CD4-positive, alpha-beta T cell treated with Interferon alpha-2 for 1 hour (primary cell): Measurements from ENCODE around the gene UNG.
"Not testable (repeated sequence)": the region's sequence is repeated elsewhere in the genome, so short reads cannot be mapped to it uniquely, and the experiment has no call there.

Source experiments
- DNase-seq, 2 donors: peaks; one replicate each; pipeline ENCODE4 v3.0.0-alpha.2; 2020 to 2022

Gene UNG

DNA sequence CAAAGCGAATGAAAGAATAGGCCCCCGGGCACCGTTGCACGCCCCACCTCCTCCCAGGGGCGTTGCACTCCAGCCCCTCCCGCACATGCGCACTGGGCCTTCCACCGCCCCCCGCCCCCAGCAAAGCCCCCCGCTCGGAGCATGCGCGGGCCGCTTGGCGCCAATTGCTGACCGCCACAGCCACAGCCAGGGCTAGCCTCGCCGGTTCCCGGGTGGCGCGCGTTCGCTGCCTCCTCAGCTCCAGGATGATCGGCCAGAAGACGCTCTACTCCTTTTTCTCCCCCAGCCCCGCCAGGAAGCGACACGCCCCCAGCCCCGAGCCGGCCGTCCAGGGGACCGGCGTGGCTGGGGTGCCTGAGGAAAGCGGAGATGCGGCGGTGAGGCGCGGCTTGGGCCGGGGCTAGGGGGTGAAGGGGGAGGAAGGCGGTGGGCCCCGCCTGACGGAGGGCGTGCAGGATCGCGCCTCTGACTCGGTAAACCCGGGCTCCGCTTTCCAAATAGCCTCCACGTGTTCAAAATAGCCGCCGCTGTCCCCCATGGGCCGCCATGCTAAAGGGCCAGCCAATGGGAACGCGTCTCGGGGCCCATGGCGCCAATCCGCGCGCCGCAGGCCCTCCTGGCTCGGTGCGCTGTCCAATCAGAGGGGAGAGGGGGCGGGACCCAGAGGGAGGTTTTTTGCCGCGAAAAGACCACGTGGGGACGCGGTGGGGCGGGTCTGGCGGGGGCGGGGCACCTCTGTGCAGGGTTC, at the start of gene UNG:
Gene UNG, plus strand, starts transcription at position 163 of the 748 bp plus-strand sequence. Its CDS starts 83 bp downstream, at position 246.
- DNase-seq: peak; percentile 95 to 97

DNA sequence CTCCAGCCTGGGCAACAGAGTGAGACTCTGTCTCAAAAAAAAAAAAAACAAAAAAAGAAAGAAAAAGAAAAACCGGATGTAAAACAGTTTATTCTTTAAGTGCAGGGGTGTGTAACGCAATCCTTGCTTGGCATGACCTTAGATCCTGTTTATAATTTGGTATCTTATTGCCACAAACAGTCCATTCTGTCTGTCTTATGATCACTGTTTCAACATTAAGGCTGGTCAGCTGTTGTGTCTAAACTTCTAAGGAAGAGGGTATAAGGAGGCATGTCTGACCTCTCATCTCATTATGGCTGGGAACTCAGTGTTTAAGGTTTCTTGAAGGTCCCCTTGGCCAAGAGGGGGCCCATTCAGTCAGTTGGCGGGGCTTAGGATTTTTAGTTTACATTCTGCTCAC, 48.7 kb upstream of the UNG start:
- not testable (repeated sequence) for DNase-seq

DNA sequence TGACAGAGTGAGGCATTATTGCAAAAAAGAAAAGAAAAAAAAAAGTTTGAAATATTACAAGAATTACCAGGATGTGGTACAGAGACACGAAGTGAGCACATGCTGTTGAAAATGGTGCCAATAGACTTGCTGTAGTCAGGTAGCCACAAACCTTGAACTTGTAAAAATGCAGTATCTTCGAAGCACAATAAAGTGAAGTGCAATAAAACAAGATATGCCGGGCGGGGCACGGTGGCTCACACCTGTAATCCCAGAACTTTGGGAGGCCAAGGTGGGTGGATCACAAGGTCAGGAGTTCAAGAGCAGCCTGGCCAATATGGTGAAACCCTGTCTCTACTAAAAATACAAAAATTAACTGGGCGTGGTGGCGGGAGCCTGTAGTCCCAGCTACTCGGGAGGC, 47.6 kb upstream of the UNG start:
- DNase-seq: not testable (repeated sequence)

DNA sequence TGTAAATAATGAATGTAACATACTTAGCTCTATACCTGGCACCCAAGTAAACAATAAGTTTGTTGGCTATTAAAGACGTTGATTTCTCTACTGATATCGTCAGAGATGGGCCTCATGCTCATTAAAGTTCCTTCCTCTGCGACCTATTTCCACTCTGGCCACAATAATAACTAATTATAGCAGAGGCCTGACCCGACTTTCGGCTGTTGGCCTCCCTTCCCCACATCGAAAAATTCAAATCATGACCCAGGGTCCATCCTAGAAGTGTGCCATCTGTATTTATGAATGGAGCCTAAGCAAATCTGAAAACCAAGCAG, 45.3 kb upstream of the UNG start:
- no peak for DNase-seq

DNA sequence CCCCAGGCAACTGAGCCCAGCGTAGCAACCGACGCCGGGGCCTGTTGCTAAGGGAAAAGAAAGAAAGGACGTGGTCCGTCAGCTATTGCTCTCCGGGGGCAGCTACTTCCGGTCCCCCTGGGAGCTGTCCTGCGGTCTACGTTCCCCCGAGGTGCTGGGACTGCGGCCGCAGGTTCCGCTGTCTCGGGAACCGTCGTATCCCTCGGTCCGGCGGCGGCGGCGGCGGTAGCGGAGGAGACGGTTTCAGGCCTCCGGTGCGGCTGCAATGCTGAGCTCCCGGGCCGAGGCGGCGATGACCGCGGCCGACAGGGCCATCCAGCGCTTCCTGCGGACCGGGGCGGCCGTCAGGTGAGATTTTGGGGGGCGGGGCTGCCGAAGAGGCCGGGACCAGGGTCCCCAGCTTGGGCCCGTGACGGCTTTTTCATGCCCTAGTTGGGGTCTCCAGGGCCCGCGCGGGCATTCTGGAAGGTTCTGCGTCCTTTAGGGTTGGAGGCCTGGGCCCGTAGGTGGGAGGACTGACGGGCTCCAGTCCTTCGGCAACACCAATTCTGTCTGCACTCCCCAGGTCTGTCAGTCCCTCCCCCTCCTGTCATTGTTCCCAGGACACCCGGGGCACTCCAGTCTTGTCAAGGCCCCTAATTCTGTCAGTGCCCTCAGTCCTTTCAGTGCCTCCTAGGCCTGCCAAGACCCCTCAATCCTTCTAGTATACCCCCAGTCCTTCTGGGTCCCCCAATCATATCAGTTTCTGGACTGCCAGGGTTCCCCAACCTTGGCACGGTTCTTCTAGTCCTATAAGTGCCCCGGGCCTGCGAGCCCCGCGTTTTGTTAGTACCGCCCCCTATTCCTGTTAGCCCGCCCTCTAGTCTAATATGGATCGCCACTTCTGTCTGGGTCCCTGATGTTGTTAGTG, 44.7 kb upstream of the UNG start, which contains the start of gene USP30:
Gene USP30, plus strand, starts transcription at position 163 of the 910 bp plus-strand sequence. Its CDS starts 103 bp downstream, at position 266.
- DNase-seq: peak; percentile 83 to 89

DNA sequence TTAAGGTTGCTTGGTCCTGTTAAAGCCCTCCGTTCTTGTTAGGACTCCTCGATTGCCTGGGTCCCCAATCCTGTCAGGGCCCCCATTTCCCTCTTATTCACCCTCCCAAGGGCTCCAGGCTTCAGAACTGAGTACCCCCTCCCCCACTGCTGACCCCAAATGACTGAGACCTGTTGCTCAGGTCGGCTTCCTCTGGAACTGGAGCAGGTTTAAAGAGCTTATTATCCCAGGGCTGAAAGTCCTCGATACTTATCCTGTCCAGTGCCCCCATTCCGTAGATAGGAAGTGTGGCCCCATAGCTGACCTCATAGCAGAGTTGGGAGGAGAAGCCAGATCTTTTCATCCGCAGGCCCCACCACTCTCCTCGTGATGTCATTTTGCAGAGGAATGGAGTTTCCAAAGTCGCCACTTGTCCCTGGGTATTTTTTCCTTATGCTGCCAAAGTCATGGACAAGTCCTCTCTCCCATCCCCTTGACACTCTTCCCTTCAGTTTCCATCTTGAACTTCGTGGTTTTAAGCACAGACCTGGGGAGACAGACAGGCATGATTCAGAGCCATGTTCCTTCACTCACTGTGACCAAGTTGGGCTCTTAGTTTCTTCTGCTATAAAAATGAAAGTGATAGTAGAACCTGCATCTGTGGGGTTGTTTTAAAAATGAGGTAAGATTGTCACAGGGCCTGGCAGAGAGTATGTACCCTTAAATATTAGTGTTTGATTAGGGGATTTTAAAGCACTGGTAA, 43.8 kb upstream of the UNG start:
- peak; percentile 18 to 79 for DNase-seq

DNA sequence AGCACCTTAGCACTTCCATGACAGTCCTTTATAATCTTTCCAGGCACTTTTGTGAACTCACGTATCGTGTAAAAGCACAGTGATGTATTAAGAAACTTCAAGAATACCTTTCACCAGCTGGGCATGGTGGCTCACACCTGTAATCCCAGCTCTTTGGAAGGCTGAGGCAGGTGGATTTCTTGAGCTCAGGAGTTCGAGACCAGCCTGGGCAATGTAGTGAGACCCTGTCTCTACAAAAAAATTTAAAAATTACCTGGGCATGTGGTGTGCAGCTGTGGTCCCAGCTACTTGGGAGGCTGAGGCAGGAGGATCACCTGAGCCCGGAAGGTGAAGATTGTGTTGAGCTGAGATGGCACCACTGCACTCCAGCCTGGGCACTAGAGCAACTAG, 43.3 kb upstream of the UNG start:
- DNase-seq: not testable (repeated sequence)

DNA sequence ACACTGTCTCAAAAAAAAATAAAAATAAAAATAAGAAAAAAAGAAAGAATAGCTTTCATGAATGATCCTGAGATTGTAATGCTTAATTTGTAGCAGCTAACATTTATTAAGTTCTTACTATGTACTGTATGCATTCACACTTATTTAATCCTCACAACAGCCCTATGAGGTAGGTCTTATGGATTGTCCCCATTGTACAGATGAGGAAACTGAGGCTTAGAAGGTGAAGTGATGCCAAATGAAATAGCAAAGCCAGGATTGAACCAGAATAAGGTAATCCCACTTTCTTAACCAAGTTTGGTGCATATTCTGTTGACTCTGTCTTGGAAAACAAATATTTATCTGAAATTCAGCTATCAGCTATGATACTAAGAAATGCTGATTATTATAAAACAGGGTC, 42.9 kb upstream of the UNG start:
- no peak for DNase-seq

DNA sequence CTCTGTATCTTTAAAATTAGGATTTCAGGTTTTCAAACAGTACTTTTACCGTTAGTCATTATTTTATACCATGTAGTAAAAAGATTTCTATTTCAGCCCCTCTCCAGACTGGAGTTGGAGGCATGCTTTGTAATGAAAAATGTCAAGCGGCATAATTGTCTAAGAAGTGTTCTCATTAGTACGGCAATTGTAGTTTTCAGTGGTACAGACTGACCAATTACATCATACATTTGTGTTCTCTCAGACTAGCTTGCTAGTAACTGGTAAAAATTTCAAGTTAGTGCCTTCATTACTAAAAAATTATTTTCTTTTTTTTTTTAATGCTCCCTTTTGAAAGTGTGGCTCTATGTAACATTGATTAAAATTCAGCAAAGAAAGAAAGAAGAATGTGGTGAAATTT, 40.5 kb upstream of the UNG start:
- DNase-seq: no peak

DNA sequence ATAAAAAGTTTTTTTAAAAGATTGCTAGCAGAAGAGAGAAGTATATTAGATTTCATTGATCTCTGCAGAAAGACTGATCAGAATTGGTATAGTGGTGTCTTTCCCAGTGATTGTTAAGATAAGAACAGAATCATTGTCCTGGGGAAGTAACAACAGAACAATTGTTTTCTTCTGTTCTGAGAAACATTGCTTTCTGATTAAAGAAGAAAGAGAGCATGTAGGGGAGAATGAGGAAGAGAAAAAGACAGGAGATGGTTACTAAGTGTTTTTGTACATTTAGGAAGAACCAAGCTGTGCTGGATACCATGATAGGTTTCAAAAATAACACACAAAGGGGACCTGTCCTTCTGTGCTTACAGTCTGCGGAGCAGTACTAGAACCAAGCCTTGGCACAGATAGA, 40.0 kb upstream of the UNG start:
- no peak for DNase-seq

DNA sequence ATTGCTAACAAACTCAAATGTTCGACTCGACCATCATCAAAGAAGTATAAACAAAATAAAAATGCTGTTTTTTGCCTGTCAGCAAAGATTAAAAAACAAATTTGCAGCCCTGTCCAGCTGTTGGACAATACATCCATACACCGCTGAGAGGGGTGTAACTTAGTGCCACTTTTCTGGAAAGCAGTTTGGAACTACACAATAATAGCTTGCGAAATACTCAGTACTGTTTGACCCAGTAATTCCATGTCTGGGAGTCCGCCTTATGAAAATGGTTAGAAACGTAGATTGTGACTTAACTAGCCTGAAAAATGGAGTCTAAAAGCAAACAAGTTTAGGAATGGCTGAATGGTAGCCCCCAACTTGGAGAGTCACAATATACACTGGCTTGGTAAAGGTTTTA, 38.6 kb upstream of the UNG start:
- no peak for DNase-seq

DNA sequence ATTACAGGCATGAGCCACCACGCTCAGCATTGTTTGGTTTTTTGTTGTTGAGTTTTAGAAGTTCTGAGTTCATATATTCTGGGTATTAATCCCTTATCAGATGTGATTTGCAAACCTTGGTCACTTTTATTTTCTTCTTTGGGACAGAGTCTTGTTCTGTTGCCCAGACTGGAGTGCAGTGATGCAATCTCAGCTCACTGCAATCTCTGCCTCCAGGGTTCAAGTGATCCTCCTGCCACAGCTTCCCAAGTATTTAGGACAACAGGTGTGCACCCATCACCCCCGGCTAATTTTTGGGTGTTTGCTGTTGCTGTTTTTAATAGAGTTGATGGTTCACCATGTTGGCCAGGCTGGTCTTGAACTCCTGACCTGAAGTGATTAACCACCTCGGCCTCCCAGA, 33.3 kb upstream of the UNG start:
- DNase-seq: no peak

DNA sequence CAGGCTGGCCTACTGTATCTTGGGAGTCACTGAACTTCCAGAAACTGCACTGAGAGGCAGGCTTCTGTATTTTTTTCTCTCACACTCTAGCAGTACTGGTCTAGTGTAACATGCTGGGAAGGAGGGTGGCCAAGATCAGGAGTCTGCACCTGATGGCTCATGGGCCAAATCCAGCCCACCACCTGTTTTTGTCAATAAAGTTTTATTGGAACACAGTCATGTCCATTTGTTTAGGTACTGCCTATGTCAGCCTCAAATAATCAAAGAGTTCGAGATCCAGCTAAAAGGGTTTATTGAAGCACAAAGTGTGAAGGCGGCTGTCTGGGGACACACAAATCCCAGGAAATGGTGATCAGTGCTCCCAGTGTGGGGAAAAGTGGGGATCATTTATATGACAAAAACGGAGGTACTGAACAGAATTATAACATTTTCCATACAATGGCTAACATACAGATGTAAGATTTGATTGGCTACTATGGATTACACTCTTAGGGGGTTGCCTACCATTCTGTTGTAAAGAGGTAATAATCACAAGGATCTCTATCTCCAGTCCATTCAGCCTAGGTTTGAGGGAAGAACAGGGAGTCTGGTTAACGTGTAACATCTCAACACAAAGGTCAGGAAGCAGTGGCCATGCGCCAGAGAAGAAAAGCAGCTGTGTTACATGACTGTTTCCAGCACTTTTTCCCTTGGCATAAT, 32.1 kb upstream of the UNG start:
- DNase-seq: no peak

DNA sequence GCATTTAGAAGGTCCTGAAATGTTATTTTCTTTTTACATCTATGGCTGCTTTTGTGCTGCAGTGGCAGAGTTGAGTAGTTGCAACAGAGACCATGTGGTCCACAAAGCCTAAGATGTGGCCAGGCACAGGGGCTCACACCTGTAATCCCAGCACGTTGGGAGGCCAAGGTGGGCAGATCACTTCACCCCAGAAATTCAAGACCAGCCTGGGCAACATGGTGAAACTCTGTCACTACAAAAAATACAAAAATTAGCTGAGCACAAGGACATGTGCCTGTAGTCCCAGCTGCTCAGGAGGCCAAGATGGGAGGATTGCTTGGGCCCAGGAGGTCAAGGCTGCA, 31.6 kb upstream of the UNG start:
- no peak for DNase-seq

DNA sequence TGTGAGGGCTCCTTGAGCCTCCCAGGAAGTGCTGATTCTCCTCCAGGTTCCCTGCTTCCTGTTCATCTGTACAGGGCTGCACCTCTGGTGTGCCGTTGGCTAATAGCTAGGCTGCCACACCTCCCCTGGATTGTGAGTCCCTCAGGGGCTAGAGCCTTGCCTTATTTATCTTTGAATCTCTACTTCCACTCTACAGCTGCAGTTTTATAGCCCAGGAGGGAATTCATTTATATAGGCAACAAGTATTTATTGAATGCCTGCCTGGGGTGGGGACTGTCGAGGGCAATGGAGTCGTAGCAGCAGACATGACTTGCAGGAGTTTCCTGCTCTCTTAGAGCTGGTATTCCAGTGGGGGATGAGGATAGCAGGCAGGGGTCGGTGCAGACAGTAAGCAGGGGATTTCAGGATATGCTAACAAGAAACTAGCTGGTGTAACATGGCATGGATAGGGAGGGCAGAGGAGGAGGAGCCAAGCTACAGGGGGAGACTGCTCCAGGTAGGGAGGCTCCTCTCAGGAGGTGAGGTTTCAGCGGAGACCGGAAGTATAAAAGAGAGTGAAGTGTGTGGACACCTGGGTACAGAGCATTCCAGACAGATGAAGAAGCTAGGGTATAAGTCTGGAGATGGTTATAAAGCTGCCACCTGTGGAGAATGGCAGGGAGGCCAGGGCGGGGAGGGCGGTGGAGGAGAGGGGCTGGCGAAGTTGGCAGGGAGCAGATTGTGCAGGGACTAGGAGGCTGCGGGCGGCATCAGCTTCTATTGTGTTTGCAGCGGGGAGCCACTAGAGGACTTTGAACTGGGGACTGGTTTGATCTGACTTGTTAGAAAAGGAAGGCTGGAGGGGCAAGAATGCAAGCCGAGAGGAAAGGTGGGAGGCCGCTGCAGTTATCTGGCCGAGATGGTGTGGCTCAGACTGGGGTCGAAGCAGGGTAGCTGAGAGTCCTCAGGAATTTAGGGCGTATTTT, 27.8 kb upstream of the UNG start:
- no peak for DNase-seq

DNA sequence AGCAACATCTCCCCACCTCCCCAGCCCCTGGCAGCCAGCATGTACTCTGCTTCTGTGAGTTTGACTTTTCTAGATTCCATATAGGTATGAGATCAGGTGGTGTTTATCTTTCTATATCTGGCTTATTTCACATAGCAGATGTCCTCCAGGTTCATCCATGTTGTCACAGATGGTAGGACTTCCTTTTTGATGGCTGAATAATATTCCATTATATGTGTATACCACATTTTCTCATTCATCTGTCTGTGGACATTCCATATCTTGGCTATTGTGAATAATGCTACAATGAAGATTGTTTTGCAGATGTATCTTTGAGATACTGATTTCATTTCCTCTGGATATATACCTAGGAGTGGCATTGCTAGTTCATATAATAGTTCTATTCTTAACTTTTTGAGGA, 22.5 kb upstream of the UNG start:
- DNase-seq: no peak

DNA sequence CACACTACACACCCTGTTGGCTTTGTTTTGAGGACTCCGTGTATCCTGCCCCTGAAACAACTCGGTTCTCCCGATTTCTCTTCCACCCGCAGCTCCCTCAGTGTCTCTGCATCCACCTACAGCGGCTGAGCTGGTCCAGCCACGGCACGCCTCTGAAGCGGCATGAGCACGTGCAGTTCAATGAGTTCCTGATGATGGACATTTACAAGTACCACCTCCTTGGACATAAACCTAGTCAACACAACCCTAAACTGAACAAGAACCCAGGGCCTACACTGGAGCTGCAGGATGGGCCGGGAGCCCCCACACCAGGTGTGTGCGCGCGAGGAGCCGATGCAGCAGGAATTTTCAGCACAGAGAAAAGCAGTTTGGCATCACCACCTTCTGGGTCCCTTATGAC, 14.6 kb upstream of the UNG start:
- no peak for DNase-seq

DNA sequence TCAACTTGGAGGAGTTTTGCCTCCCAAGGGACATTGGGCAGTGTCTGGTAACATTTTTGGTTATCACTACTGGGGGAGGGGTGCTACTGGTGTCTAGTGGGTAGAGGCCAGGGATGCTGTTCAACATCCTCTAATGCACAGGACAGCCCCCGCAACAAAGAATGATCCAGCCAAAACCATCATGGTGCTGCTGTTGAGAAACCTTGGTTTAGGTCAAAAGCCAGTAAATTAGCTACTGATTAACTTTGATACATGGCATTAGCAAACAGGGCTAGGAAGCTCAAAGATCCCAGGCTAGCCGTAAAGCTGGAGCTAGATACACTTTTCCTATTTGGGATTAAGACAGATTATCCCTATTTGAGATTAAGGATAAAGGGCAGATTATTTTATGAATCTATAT, 13.0 kb upstream of the UNG start:
- no peak for DNase-seq

DNA sequence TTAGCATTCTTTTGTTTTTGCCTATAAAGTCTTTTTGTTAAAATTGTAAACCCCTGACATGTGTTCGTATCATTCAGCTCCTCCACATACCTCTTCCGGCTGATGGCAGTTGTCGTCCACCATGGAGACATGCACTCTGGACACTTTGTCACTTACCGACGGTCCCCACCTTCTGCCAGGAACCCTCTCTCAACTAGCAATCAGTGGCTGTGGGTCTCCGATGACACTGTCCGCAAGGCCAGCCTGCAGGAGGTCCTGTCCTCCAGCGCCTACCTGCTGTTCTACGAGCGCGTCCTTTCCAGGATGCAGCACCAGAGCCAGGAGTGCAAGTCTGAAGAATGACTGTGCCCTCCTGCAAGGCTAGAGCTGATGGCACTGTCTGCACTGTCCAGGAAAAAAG, 11.8 kb upstream of the UNG start:
- DNase-seq: no peak

DNA sequence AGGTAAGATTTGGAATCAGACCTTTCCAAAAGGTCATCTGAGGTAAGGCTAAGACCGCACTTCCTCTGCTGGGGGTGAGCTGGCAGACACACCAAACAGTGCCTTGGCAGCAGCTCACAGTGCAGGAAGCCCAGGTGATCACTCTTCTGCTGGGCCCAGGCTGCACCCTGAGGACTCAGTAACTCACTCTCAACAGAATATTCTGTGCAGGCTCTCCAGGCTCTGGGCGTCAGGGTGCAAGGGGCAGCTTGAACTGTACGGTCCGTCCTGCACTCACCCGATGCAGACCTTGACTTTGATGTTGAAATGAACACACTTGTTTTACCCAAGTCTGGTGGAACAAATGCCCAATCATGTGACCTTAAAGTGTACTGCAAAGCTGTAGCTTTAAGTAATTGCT, 10.1 kb upstream of the UNG start:
- DNase-seq: no peak

DNA sequence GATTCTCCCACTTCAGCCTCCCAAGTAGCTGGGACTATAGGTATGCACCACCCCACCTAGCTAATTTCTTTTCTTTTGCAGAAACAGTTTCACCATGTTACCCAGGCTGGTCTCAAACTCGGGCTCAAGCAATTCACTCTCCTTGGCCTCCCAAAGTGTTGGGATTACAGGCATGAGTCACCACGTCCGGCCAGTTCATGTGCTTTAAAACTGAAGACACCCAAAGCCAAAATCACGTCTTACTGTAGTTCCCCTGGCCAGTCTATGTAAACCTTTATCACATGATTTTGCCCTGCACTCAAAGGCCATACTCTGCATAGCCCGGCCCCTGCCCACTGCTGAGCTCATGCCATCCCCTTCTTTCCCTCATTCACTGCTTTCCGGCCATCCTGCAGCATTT, 8.6 kb upstream of the UNG start:
- DNase-seq: no peak

DNA sequence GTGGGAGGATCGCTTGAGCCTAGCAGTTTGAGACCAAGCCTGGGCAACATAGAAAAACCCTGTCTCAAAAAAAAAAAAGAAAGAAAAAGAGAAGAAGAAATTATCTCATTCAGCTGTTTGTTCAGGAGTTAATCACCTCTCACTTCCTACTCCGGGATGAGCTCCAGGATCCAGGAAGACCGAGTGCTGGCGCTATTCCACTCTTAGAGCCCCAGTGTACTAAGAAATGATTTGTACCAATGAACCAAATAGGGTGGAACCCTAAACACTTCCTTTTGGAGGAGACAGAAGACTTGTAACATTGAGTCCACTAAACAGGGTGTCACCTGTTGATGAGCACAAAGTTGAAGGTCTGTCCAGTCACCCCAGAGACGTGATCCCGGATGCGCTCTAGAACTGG, 7.7 kb upstream of the UNG start:
- DNase-seq: no peak
